Memory B cell (primary cell): Measurements from ENCODE around the gene RTN4R.
"Not testable (repeated sequence)": the region's sequence is repeated elsewhere in the genome, so short reads cannot be mapped to it uniquely, and the experiment has no call there.

Experiments
- ATAC-seq: fragments of 150-1000 bp; cut with Tn5 transposase; 2 replicates; pipeline ENCODE4 v1.10.0; 2021; ENCODE audit warnings: low read depth, mild to moderate bottlenecking, moderate library complexity
- DNase-seq, 2 donors: peaks; one replicate each; pipeline ENCODE4 v3.0.0; 2022; ENCODE audit warnings: low spot score in 2 of 2
- H3K27ac Mint-ChIP-seq: one replicate; pipeline ENCODE4 v1.8.0; 2022; ENCODE audit warnings: mild to moderate bottlenecking, moderate library complexity, mixed read lengths
- H3K27me3 Mint-ChIP-seq: one replicate; pipeline ENCODE4 v1.8.0; 2022; ENCODE audit warnings: mixed read lengths
- H3K36me3 Mint-ChIP-seq: one replicate; pipeline ENCODE4 v1.8.0; 2022; ENCODE audit warnings: mild to moderate bottlenecking, mixed read lengths
- H3K4me1 Mint-ChIP-seq: one replicate; pipeline ENCODE4 v1.8.0; 2022; ENCODE audit warnings: mixed read lengths
- H3K4me3 Mint-ChIP-seq: one replicate; pipeline ENCODE4 v1.8.0; 2022; ENCODE audit warnings: mild to moderate bottlenecking, moderate library complexity, mixed read lengths
- H3K9me3 Mint-ChIP-seq: one replicate; pipeline ENCODE4 v1.8.0; 2022; ENCODE audit warnings: mixed read lengths

RTN4R gene

DNA sequence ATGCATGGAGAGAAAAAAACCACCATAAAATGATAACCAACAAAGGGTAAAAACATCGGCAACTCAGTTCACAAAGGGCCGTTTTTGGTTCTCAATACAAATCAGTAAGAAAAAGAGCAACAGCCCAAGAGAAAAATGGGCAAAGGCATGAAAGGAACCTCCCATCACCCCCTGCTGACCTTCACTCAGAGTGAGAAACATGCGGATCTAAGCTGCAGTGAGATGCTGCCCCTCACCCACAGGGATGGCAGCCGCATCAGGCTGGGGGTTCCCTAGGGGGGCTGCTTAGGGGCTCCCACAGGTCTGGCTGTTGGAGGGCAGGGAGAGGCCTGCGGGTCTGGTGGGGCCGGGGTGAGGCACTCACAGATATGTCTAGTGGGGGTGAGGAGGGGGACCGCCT lies 7.2 kb upstream of the RTN4R start:
- H3K27me3 Mint-ChIP-seq, H3K4me1 Mint-ChIP-seq, H3K36me3 Mint-ChIP-seq, ATAC-seq, H3K9me3 Mint-ChIP-seq, H3K4me3 Mint-ChIP-seq, H3K27ac Mint-ChIP-seq, DNase-seq: not testable (repeated sequence)

DNA sequence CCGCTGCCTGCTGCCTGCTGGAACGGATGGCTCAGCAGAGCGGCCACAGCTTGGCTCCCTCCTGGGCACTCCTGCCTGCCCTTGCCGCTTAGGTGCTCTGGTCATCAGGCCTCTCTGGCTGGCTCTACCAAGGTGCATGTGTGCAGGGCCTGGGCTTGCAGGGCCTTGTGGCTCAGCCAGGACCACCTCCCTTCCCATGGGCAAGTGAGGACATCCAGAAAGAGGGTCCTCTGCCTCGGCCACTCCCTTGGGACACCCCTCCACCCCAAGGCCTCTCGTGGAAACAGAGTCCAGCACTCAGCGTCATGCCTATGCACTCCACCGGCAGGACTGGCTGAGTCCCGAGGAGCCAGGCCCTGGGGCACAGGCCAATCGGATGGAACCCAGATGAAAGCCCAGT lies 6.3 kb upstream of the RTN4R start:
- H3K36me3 Mint-ChIP-seq, H3K9me3 Mint-ChIP-seq, DNase-seq, H3K4me3 Mint-ChIP-seq, H3K4me1 Mint-ChIP-seq, H3K27me3 Mint-ChIP-seq, H3K27ac Mint-ChIP-seq, ATAC-seq: not testable (repeated sequence)

DNA sequence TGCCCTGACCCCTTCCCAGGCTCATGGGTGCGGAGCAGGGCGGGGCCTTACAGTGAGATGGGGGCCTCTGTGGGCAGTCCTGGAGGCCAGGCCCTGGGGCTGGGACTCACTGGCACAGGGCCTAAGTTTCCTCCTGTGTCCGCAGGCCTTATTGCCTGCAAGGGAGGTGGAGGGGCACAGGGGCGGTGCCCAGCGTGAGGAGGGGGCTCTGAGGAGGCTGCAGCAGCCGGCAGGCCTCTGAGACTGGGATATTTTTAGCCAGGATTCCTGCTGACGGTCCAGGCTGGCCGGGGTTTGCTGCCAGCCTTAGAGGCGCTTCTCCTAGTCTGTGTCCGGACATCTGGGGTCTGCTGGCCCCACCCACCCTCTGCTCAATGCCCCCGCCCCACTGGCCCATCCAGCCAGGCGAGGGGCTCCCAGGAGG lies 5.7 kb upstream of the RTN4R start:
- Mint-ChIP-seq H3K27ac (no peak overlapping the region), H3K4me1 (peaks cover under 1% of the 10 kb centered on the region), H3K36me3 (no peaks in the 10 kb centered on the region), H3K9me3 (no peaks in the 10 kb centered on the region), H3K4me3 (no peak overlapping the region), H3K27me3 (peaks cover 10% of the 10 kb centered on the region)
- DNase-seq (no peak), ATAC-seq (no peak)

DNA sequence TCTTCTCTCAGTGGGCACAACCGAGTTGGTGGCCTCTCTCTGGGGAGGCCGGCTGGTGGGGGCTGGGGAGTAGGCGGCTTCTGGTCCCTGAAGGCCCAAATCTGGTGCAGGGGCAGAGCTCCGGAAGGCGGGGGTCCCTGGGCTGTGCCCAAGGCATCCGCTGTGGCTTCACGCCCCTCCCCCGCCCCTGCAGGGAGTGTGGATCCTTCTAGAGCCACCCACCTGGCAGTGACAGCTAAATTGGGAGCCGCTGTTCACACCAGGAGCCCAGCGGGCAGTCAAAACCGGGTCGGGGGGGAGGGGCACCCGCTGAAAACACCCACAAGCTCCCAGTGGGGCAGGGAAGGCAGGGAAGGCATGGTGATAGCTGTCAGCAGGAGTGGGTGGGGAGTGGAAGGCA lies 4.6 kb upstream of the RTN4R start:
- no peak for DNase-seq
- no peak for ATAC-seq
- Mint-ChIP-seq H3K4me3 (no peak overlapping the region), H3K36me3 (no peaks in the 10 kb centered on the region), H3K27ac (no peak overlapping the region), H3K4me1 (peaks cover 3% of the 10 kb centered on the region), H3K9me3 (no peaks in the 10 kb centered on the region), H3K27me3 (peaks cover 10% of the 10 kb centered on the region)

DNA sequence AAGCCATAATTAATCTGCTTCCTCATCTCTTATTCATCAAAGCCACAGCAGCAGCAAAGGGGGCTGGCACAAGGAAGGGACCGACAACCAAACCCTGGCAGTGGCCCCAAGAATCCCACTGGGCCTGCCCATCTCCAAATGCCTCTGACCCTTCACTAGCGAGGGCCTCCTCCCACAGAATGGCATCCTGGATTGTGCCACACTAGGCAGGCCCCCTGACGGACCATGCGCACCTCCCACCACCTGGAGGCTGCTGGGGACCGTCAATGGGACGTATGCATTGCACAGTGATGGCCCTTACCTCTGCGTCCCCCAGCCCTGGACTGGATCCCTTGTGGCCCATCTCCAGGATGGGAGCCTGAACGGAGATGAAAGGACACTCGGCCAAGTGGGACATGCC lies 4.1 kb upstream of the RTN4R start:
- H3K9me3 Mint-ChIP-seq, result no peaks in the 10 kb centered on the region
- ATAC-seq, result no peak
- H3K36me3 Mint-ChIP-seq, result no peaks in the 10 kb centered on the region
- DNase-seq, result no peak
- peaks cover 10% of the 10 kb centered on the region for H3K27me3 Mint-ChIP-seq
- peaks cover 3% of the 10 kb centered on the region for H3K4me1 Mint-ChIP-seq
- H3K27ac Mint-ChIP-seq, result no peak overlapping the region
- H3K4me3 Mint-ChIP-seq, result no peak overlapping the region

DNA sequence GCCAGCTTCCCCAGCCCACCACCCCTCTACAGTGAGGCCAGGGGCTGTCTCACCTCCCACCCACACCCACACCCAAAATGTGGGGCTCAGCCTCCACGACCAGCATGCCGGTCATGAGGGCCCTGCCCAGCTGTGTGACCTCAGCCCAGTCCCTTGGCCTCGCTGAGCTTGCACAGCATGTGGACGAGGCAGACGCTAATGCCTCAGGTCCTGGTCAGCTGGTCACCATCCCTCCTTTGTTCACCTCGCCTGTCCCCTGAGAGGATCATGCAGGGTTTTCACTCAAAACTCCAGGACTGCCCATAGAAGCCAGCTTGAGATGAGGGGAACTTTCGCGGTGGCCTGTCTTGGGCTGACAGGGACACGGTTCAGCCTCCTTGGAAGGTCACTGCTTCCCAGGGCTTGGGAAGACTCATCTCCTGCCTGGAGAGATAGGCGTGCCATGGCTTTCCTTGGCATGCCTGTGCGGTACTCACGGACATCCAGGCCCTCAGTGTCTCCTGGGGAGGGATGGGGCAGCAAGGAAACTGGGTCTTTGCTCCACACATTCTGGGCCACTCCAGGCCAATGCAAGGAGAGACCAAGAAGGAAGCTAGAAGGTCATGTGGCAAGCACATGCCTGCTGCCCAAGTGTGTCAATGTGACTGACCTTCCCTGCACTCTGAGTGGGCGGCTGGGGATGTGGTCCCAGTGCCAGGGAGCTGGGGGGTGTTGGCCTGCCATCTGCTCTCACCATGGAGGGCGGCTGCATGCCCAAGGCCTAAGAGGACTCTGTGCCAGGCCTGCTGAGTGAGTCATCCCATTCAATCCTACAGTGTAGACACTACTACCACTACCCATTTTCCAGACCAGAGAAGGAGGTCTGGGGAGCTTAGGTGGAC lies 3.2 kb upstream of the RTN4R start:
- no peaks in the 10 kb centered on the region for H3K36me3 Mint-ChIP-seq
- H3K4me3 Mint-ChIP-seq, result no peak overlapping the region
- H3K9me3 Mint-ChIP-seq, result no peaks in the 10 kb centered on the region
- peaks cover 3% of the 10 kb centered on the region for H3K4me1 Mint-ChIP-seq
- ATAC-seq (no peak), DNase-seq (no peak)
- H3K27me3 Mint-ChIP-seq, result peaks cover 10% of the 10 kb centered on the region
- no peak overlapping the region for H3K27ac Mint-ChIP-seq

DNA sequence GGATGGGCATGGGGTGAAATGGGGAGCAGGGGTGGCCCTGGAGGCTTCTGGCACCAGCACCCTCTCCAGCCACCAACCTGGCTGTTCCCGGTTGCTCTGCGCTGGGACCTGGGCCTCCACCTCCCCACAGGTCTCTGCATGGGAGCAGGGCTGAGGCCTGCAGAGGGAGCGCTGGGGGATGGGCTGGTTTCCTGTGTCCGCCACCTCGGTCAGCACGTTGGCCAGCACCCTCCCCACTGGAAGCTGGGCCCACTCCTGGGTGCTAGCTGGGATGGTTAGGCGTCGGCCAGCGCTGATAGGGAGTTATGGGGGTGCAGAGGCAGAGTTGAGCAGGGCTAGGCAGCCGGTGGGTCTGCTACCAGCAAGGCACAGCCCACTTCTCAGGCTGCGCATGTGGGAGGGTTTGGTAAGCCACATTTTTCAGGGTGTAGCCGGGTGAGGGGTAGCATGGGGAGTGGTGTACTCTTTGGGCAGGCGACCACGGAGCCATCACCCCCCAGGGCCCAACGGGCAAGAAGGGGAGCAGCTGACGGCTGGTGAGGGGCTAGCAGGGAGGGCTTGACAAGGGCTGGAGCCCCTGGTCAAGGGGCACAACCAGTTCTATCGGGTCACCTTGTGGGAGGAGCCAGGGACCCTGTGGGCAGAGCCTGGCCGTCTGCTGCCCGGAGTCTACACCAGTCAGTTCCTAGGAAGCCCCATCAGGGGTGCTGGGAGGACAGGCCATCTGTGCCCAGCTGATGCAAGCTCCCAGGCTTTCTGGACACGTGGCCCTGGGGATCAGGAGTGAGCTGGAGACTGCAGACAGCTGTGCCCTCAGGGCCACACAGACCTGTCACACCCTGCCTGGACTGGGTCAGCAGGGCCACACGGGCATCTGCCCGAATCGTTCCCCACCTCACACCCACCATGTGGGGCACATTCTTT lies 2.3 kb upstream of the RTN4R start:
- peaks cover 12% of the 10 kb centered on the region for H3K27me3 Mint-ChIP-seq
- ATAC-seq, H3K4me3 Mint-ChIP-seq, H3K4me1 Mint-ChIP-seq, DNase-seq, H3K27ac Mint-ChIP-seq, H3K9me3 Mint-ChIP-seq, H3K36me3 Mint-ChIP-seq: not testable (repeated sequence)

DNA sequence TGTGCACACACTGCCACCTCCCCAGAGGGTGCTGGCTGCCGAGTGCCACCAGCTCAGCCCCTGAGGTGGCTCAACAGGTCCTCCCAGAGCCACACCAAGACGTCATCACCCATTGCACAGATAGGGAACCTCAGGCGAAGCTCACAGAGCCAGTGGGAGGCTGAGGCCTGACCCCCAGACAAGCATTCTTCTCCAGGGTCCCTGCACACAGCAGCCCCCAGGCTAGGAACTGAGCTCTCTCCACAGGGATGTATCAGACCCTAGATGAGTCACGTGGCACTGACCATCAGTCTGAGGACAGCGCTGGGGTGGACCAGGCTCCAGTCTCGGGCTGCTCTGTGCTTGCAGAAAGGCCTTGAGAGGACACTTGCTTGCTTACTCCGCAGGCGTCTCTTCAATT lies 1.6 kb upstream of the RTN4R start:
- H3K27ac Mint-ChIP-seq, H3K4me1 Mint-ChIP-seq, H3K9me3 Mint-ChIP-seq, ATAC-seq, DNase-seq, H3K36me3 Mint-ChIP-seq, H3K4me3 Mint-ChIP-seq: not testable (repeated sequence)
- peaks cover 12% of the 10 kb centered on the region for H3K27me3 Mint-ChIP-seq

DNA sequence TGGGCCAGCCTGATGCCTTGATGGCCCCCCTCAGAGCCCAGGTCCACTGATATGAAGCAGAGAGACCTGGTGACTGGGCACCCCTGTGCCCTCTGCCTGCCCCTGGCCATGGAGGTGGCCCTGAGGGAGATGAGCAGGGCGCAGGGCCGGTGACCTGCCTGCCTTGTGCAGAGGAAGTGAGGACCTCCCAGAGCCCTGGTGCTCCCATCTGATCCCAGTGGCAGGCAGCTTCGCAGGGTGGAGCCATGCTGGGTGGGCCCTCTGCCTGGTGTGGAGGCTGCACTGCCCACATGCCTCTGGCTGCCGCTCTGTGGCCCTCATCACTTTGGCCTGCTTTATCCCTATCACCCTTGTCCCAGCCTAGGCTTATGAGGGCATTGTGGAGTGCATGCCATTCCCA lies 1.1 kb upstream of the RTN4R start:
- H3K36me3 Mint-ChIP-seq, ATAC-seq, H3K27ac Mint-ChIP-seq, H3K4me1 Mint-ChIP-seq, DNase-seq, H3K9me3 Mint-ChIP-seq: not testable (repeated sequence)
- peaks cover 14% of the 10 kb centered on the region for H3K27me3 Mint-ChIP-seq
- peak overlapping the region; percentile 81 for H3K4me3 Mint-ChIP-seq

DNA sequence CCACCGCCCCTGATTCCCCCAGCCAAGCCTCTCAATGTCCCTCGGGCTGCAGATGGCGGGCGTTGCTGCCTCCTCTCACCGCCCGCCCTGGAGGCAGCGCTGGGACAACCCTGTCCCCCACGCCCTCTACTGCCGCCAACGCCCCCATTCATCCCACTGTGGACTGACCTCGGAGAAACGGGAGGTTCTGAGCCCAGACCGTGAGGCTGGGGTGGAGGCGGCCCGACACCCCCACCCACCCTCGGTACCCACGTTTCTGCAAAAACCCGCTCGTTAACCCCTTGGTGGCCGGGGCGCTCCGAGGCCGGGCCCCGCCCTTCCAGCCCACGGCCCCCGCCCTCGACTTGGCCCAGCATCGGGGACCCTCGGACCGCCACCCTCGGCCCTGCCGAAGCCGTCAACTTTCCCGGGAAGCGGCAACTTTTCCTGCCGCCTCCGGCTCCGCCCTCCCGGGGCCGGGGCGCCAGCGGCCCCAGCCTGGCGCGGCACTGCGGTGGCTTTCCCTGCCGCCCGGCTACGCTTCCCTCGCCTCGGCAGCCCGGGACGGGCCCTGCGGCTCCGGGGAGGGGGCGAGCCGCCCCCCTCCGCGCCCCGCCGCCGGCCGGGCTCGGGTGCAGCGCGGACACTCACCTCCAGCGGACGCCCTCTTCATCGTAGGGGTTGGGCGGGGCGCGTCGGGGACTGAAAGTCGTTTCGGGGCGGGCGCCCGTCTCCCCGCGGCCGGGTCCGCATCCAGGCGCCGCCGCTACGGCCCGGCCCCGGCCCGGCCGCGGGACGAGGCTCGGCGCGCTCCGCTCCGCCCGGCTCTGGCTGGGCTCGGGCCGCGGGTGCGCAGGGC lies 458 bp downstream of the RTN4R start:
- Mint-ChIP-seq H3K36me3 (no peaks in the 10 kb centered on the region), H3K27me3 (peaks cover 12% of the 10 kb centered on the region), H3K4me3 (peak overlapping the region; percentile 54), H3K4me1 (peaks cover 3% of the 10 kb centered on the region), H3K27ac (no peak overlapping the region), H3K9me3 (no peaks in the 10 kb centered on the region)
- ATAC-seq (no peak), DNase-seq (no peak)

DNA sequence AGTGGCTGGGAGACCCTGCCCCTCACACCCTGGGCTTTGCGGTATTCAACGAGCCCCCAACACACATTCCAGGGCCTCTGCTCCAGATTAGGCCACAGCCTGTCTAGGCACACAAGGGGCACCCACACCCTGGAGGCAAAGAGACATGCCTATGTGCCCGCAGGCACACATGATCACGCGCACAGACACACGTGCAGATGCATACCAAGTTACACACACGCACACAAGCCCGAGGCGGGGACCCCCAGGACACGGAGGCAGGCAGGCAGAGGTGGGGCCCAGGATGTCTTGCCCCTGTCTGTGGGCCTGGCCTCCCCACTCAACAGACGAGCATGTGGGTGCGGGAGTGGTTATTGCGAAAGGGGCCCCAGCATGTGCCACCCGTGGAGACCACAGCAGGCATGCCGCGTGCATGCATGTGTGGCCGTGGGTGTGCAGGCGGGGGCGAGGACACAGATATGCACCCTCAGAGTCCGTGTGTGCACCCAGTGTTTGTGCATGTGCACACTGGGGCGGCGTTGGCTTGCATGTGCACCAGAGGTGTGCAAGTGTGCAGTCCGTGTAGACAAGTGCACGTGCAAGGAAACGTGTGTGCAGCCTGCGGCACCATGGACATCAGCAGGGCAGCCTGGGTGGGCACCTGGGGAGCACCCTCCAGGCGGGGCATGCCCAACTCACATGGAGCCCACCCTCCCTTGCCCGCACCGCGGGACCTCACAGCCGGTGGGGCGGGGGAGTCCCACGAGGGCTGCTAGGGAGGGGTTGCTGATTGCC lies 1.3 kb downstream of the RTN4R start:
- not testable (repeated sequence) for DNase-seq, ATAC-seq, H3K4me1 Mint-ChIP-seq, H3K27ac Mint-ChIP-seq, H3K36me3 Mint-ChIP-seq, H3K9me3 Mint-ChIP-seq
- Mint-ChIP-seq H3K4me3 (peak overlapping the region; percentile 54), H3K27me3 (peaks cover 12% of the 10 kb centered on the region)

DNA sequence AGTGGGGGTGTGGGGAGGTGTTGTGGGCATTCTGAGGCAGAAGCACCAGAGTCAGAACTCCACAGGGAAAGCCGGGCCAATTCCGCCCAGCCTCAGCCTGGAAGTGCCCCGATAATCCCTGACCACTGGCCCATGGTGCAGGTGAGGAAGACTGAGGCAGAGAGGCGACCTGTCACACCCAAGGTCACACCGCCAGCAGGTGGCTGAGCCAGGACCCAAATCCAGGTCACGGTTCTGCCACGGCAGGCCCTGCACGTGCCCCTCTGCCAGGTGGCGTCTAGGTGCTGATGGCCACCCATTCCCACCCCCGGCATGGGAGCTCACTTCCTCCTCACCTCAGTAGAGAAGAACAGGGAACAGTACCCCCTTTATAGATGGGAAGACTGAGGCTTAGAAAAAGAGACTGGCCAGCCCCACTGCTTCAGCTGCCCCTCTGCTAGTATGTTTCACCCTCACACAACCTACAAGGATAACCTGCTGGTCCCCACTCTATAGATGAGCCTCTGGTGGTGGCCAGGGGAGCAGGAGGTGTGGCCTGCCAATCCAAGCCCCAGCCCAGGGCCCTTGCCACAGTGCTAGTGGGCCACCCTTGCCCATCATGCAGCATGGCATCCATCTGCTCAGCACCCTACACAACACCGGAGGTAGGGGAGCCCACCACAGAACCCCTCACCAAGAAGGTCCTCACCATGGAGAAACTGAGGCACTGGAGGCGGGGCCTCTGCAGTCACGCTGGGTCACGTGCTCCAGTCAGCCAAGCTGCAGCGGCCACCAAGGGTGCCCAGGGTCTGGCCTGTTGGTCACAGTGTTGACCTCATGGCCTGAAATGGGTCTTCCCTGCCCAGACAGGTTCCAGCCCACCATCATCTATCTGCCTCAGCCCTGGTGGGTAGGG lies 2.1 kb downstream of the RTN4R start:
- not testable (repeated sequence) for H3K9me3 Mint-ChIP-seq, ATAC-seq, H3K27ac Mint-ChIP-seq, DNase-seq, H3K36me3 Mint-ChIP-seq, H3K4me3 Mint-ChIP-seq, H3K4me1 Mint-ChIP-seq
- H3K27me3 Mint-ChIP-seq, result peaks cover 15% of the 10 kb centered on the region
